HG02981 (cell line): ENCODE measurements around the gene MRPL17.

Experiments
- ATAC-seq: cut with Tn5 transposase; IDR thresholded peaks from one replicate; pipeline ENCODE4 v1.9.1; 2021; ENCODE audit warnings: mild to moderate bottlenecking, moderate library complexity; ENCODE audit not compliant: unreplicated experiment

MRPL17 gene

GRCh38 chr11:6634534-6634933 is 48.6 kb downstream of the MRPL17 start:
- ATAC-seq: no peak

- no peak for ATAC-seq
These were observed 49.4 kb downstream of the MRPL17 start for GRCh38 chr11:6633422-6634408.

- no peak for ATAC-seq
These were observed 50.7 kb downstream of the MRPL17 start for GRCh38 chr11:6632116-6633073.

GRCh38 chr11:6631361-6631890 is 51.7 kb downstream of the MRPL17 start:
- no peak for ATAC-seq

GRCh38 chr11:6630632-6631291 is 52.4 kb downstream of the MRPL17 start:
- ATAC-seq: no peak
